SHP77 (cell line): ENCODE results near the gene CYB561D2.

Source experiments
- DNase-seq, 2 experiments: peaks; one replicate each; lab custom pipeline; 2025; lab: John Stamatoyannopoulos, UW

The CYB561D2 gene

GRCh38 chr3:50390508-50391224 lies 40.0 kb downstream of the CYB561D2 start:
- DNase-seq: peak; percentile 85 to 91

GRCh38 chr3:50392101-50392715 lies 41.5 kb downstream of the CYB561D2 start:
- DNase-seq: peak in 1 of 2 experiments; percentile 19

- no peak for DNase-seq
Measured at GRCh38 chr3:50393061-50393460, 42.4 kb downstream of the CYB561D2 start.

DNA sequence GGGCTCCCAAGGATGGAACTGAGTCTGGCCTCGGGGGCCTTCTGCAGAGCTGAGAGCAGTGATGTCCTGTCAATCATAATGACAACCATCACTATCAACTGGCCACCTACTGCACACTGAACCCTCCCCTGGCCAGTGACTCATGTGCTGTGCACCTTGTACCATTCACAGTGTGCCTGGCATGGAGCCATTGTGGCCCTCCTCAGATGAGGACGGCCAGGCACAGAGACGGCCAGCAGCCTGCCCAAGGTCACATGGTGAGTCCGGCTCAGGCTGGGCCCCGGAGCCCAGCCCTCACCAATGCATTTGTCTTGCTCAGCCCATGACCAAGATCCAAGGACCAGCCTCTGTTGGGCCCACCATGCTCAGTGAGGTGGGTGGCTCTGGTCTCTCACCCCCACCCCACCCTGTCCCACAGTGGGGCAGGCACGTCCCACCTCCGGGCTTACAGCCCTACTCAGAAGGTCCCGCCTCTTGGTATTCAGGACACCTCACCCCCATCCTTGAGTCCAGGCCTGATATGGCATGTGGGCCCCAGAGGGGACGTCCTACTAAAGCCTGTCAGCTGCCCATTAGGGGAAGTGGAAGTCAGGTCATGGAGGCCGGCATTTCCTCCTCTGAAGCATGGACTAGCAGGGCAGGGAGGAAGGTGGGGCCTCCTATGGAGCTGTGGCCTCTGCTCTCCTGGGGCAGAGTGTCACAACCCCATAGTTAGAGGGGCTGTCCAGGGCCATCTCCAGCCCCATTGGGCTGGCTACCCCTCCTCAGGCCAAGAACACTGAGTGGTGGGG lies 44.6 kb downstream of the CYB561D2 start:
- DNase-seq: no peak

DNA sequence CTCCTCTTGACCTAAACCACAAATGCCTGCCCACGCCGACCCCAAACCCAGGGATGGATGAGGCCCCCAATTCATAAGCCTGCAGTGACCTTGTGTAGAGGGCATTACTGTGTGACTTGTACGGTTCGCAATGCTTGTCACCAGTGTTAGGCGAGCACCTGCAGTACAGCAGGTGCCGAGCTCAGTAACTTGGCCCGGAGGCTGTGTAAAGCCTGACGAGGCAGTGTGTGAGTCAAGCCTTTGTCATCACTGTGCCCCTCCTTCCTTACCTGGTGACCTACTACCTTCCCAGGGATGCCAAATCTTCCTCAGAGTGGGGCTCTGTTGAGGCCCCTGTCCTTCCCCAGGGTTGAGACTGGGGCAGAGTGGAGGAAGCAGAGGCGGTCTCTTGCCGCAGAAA lies 45.8 kb downstream of the CYB561D2 start:
- peak; percentile 6 to 62 for DNase-seq

- no peak for DNase-seq
Measured at GRCh38 chr3:50401978-50402595, 51.4 kb downstream of the CYB561D2 start.
